MV-4-11 (cell line): Measurements from ENCODE around the gene PILRB.
A peak's percentile ranks its signal among the peaks of the same experiment; 100 is the strongest.
"Not testable (repeated sequence)": the region's sequence is repeated elsewhere in the genome, so short reads cannot be mapped to it uniquely, and the experiment has no call there.

Experiments used
- DNase-seq: peaks from one replicate; lab custom pipeline; 2025; lab: John Stamatoyannopoulos, UW

Gene PILRB

DNA sequence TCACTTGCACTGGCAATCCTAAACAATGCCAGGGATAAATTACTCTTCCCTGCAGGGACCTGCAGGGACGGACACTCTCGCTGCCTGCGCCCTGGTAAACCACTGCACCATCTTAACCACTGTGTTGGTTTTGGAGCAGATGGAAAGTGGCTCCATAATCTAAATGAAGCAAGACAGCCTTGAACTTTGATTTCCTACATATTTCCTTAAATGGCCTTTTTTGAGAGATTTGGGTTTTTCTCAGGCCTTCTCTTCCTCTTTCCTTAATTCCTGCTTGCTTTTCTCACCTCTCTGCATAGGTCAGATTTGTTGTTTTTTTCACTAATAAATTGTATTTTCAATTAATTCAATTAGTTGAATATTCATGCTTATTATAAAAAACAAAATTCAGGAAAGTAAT is 18.1 kb downstream of the PILRB start:
- no peak for DNase-seq

DNA sequence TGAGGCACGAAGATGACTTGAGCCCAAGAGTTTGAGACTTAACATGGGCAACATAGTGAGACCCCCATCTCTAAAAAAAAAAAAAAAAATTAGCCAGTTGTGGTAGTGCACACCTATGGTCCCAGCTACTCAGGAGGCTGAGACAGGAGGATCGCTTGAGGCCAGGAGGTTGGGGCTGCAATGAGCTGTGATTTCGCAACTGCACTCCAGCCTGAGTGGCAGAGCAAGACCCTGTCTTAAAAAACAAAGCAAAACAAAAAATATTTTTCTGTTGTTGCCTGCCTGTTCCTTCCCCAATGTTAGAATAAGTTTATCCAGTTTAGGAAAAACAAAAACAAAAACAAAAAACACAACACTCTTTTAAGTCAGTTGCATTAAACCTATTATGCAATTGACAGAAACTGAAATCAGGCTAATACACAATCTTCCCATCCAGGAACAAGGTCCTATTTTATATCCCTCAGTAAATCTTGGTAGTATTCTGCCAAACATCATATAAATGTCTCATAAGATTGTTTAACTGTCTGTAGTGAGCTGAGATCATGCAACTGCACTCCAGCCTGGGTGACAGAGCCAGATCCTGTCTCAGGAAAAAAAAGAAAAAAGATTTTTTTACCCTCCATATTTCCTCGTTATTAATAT is 20.3 kb downstream of the PILRB start:
- no peak for DNase-seq

DNA sequence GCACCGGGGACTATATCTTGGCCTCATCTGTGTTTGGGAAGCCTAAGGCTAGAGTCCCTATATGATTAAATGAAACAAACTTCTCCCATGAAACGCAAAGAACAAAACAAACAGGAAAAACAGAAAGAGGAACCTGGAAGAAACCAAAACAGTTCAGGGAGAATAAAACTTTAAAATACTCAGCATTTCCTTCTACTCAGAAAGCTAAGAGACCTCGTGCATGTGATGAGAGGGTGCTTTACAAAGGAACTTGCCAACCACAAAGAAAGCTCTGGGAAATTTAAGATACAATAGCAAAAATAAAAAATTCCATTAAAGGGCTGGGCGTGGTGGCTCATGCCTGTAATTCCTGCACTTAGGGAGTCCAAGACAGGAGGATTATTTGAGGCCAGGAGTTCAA is 22.3 kb downstream of the PILRB start:
- DNase-seq, result peak; percentile 70

- DNase-seq, result not testable (repeated sequence)
Observed at GRCh38 chr7:100381531-100382233, 23.8 kb downstream of the PILRB start.

GRCh38 chr7:100382234-100382853 is 24.4 kb downstream of the PILRB start:
- not testable (repeated sequence) for DNase-seq

DNA sequence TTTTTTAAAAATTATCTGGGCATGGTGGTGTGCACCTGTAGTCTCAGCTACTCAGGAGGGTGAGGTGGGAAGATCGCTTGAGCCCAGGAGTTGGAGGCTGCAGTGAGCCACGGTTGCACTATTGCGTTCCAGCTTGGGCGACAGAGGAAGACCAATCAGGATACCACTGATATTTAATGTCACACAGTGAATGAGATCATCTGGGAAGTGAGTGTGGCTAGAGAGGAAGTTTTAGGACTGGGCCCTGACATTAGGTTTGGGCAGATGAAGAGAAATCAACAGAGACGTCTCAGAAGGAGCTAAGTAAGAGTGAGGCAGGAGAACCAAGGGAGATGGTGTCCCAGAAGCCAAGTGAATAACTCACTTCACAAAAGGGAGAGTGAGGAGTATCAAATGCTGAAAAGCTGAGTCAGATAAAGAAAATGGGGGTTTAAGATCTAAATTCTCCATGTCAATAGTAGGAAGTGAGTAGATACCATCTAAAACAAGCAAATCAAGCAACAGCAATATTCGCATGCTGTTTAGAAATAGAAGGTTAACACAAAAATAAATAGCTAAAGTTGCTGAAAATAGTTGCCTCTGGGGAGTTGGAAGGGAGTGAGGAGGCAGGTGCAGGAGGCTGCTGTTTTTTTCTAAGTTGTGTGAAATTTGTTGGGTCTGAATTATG is 26.8 kb downstream of the PILRB start:
- peak; percentile 34 for DNase-seq

DNA sequence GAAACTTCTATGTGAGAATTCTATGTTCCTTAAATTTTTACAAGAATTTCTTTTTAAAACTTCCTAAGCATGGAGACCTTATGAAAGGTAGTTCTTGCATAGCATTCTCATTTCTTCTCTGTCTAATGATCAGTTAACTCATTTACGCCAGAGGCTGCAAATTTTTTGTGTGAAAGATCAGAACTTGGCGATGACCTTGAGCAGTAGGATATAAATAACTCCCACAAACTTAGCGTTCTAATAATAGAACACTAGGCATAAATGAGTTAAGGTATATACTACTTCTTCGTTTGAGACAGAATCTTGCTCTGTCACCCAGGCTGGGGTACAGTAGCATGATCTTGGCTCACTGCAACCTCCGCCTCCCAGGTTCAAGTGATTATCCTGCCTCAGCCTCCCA is 29.0 kb downstream of the PILRB start:
- no peak for DNase-seq

- no peak for DNase-seq
Observed at GRCh38 chr7:100387695-100388094, 29.8 kb downstream of the PILRB start.

DNA sequence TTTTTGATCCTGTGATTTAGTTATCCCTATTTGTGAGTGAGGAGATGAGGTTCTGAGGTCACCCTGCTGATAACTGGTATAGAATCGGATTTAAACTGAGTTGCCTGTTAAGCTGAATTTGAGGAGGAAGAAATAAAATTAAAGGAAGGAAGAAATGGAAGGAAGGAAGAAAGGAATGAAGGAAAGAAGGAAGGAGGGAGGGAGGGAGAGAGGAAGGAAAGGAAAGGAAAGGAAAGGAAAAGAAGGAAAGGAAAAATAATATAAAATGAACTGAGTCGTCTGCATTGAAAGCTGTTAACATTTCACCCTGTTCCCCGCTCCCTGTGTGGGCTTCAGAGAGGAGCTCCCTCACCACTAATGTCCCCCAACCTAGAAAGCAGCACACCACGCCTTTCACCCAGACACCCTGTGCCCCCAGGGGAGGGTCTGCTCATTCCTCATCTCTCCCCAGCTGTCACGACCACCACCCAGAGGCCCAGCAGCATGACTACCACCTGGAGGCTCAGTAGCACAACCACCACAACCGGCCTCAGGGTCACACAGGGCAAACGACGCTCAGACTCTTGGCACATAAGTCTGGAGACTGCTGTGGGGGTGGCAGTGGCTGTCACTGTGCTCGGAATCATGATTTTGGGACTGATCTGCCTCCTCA is 31.6 kb downstream of the PILRB start:
- DNase-seq, result no peak

DNA sequence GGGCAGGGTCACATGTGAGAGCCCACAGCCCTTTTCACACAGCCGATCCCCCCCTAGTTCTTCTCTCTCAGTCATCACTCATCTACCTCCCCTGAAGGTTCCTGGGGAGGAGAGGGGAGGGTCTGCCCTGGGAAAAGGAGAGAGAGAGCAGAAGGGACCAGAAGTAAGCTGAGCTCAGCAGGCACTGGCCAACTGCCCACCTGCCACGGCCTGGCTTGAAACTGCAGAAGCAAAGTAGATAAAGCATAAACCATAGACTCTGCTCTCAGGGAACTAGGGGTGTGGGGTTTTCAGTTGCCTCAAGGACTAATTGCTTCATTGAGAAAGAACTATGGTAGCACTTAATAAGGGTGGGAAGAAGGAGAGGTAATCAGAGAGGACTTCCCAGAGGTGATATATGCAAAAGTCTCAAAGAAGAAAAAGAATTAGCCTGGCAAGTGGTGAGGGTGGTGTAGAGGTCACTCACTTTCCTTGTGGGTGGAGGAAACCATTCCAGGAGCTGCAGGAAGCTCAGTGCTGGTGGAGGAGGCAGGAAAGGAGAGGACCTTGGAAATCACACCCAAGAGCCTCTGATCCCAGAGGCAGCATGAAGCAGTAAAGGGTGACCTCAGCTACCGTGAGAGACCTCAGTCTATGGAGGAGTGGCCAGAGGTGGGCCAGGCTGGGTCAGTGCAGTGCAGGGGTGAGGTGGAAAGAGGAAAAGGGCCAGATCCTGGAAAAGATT is 32.5 kb downstream of the PILRB start:
- DNase-seq, result no peak

DNA sequence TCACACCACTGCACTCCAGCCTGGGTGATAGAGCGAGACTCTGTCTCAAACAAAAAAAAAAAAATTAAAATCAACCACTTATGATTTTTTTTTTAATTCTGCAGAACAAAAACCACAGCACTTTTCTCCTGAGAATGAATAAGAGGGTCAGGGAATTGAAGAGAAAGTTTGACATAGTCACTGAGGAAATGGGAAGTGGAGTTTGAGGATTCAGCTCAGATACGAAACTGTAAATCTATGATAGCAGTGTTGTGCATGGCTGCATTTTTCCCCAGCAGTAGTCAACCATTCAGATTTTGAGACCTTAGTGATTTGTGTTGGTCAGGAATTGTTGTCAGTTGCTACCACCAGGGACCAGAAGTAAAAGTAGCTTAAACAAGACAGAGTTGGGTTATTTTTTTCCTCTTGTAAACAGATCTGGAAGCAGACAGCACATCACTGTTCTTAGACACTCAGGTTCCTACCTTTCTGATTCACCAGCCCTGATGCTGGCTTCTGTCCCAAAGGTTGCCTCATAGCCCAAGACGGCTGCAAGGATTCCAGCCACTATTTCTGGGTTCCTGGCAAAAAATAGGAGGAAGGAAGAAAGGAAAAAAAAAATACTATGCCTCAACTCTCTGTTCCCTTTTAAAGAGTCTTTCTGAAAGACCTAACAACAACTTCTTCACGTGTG is 35.5 kb downstream of the PILRB start:
- DNase-seq, result peak; percentile 28

GRCh38 chr7:100394077-100394476 is 36.2 kb downstream of the PILRB start:
- DNase-seq, result no peak

- peak; percentile 98 for DNase-seq
Observed at GRCh38 chr7:100396421-100396982, 38.6 kb downstream of the PILRB start.

DNA sequence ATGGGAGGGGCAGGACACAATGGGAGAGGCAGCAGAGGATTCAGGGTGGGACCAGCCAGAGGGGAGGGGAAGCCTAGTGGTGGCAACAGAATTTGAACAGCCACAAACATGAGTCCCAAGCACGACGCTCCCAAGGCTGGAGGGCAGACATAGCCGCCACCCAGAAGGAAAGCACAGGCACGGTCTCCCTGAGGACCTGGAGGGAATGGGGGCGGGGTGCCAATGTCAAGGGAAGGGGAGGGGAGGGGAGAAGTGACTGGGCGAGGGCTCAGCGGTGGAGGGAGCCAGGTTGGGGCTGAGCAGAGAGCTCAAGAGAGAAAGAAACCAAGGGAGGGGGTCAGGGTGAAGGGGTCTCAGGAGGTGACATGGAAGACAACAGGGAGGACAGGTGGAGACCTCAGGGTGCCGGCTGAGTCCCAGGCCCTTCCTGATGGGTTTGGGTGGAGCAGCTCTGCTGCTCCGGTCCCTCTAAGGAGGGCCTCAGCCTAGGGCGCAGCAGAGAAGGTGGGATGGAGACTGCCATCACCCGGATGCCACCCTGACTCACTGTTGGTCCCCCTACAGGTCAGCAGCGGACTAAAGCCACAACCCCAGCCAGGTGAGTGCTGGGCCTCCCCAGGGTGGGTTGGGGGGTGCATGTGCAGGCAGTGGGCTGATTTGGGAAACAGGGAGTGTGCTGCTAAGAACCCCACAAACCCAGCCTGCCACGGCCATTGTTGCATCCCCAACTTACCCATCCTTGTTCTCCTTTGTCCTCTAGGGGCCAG is 39.6 kb downstream of the PILRB start:
- DNase-seq, result peak; percentile 15

GRCh38 chr7:100398239-100398638 is 40.3 kb downstream of the PILRB start:
- no peak for DNase-seq

- no peak for DNase-seq
Observed at GRCh38 chr7:100400041-100400440, 42.1 kb downstream of the PILRB start.

- DNase-seq, result no peak
Observed at GRCh38 chr7:100400656-100401055, 42.7 kb downstream of the PILRB start.

- DNase-seq, result no peak
Observed at GRCh38 chr7:100401811-100402210, 43.9 kb downstream of the PILRB start.

DNA sequence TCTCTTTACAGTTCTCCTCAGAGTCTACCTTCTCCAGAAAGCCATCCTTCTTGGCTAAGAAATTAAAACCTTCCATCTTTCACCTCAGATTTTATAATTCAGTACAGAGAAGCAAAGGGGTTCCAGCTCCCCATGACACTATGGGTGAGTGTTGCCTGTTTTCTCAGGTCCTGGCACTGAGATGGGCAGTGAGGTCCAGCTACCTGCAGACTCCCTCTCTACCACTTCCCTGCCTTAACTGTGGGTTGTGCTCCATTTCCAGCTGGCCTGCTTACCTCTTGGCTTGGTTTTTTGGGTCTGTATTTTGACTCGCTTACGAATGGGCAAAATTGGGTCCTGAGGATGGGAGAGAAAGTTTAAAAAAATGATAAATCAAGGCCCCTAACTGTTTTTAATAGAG is 44.3 kb downstream of the PILRB start:
- DNase-seq, result no peak

DNA sequence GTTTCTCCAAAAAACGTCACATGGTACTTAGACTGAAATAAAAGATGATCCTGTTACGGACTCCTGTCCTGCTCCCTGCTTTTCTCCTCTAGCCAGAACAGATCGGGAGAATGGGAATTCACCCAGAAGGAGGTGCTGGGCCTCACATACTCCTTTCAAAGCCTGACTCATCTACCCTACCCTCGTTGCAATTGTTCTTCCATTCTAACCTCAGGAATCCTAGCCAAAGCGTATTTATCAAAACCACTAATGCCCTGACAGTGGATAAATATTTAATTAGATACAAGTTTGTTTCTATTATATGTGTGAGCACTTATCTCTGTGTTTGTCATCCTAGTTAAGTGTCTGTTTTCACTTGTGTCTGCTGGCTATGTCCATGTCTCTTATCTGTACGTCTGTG is 48.9 kb downstream of the PILRB start:
- DNase-seq, result no peak
